PC-9 (cell line): ENCODE measurements around the gene EIF2D.

Experiments
- CTCF ChIP-seq: fragments of 200-600 bp; sonication (generic); conservative IDR thresholded peaks from 2 replicates; pipeline ENCODE4 v1.6.1; 2017; ENCODE audit warnings: mixed run types, antibody characterized with exemption, mild to moderate bottlenecking, moderate library complexity
- EZH2 ChIP-seq: fragments of 200-600 bp; sonication (generic); IDR thresholded peaks from 2 replicates; pipeline ENCODE4 v1.8.0; 2017; ENCODE audit warnings: antibody characterized with exemption, low read depth

GRCh38 chr1:206570529-206570928 is 41.7 kb downstream of the EIF2D start:
- TF ChIP-seq CTCF (no peak), EZH2 (no peak)
